Adrenal gland (tissue), 5 donors: ENCODE results near the gene INO80D.

ENCODE experiments used
- CTCF ChIP-seq, 6 experiments: fragments of 450-650 bp in 4 of 6; fragments of 200-600 bp in 2 of 6; sonication (generic) in 1 of 6; IDR thresholded peaks; 1 replicate in 5 of 6; 2 replicates in 1 of 6; pipeline versions ENCODE4 v1.5.1 to v1.8.0; 2016 to 2021; ENCODE audit warnings: antibody characterized with exemption in 6 of 6, mild to moderate bottlenecking in 2 of 6, moderate library complexity in 1 of 6
- POLR2A ChIP-seq, 2 donors: fragments of 450-650 bp; IDR thresholded peaks; one replicate each; pipeline ENCODE4 v1.6.1; 2017; ENCODE audit warnings: antibody characterized with exemption in 2 of 2, mild to moderate bottlenecking in 2 of 2, moderate library complexity in 1 of 2
- donor health status: DM: no; HTN: no; CAD: no.

GRCh38 chr2:206096876-206097275 lies 10.9 kb upstream of the INO80D start:
- TF ChIP-seq CTCF (IDR thresholded peaks at IDR 0.05): no peak
- no peak for TF ChIP-seq POLR2A (IDR thresholded peaks at IDR 0.05)
